ENCODE measurements around the gene GMPR2.

- TF ChIP-seq CTCF (IDR thresholded peaks at IDR 0.05) (no peak), EP300 (IDR thresholded peaks at IDR 0.05) (no peak), POLR2AphosphoS5 (IDR thresholded peaks at IDR 0.05) (no peak)
Observed at GRCh38 chr14:24184104-24184970, 48.4 kb upstream of the GMPR2 start.

Data from upper lobe of left lung (tissue), 4 donors.